HCT116 (cell line): ENCODE data around the gene KIRREL3.

Experiments used
- ELF1 ChIP-seq: IDR thresholded peaks from 2 replicates; pipeline ENCODE4 v1.6.1; 2012; ENCODE audit warnings: low read depth, borderline replicate concordance
- EZH2 ChIP-seq: fragments of 200-600 bp; sonication (generic); IDR thresholded peaks from 2 replicates; pipeline ENCODE4 v1.6.1; 2017; ENCODE audit warnings: antibody characterized with exemption, mixed run types
- EZH2phosphoT487 ChIP-seq: fragments of 200-600 bp; IDR thresholded peaks from 2 replicates; pipeline ENCODE4 v1.6.1; 2018; ENCODE audit warnings: antibody characterized with exemption, borderline replicate concordance
- POLR2A ChIP-seq: IDR thresholded peaks from 2 replicates; pipeline ENCODE4 v1.7.0; 2011; ENCODE audit warnings: borderline replicate concordance; ENCODE audit not compliant: insufficient read depth, insufficient read length; ENCODE audit errors: extremely low read depth
- POLR2AphosphoS5 ChIP-seq: IDR thresholded peaks from 2 replicates; pipeline ENCODE4 v1.6.1; 2011; ENCODE audit warnings: mild to moderate bottlenecking, low read depth, low read length, moderate library complexity
- SIN3A ChIP-seq: IDR thresholded peaks from 2 replicates; pipeline ENCODE4 v1.6.1; 2012; ENCODE audit warnings: low read depth
- SP1 ChIP-seq: IDR thresholded peaks from 2 replicates; pipeline ENCODE4 v1.6.1; 2012; ENCODE audit warnings: low read depth
- TCF7L2 ChIP-seq: IDR thresholded peaks from 2 replicates; pipeline ENCODE4 v1.7.0; 2011; ENCODE audit warnings: borderline replicate concordance, inconsistent platforms; ENCODE audit not compliant: insufficient read depth, insufficient read length; ENCODE audit errors: extremely low read depth
- TF ChIP-seq, protein P1 (sequence below), 3 experiments: fragments of 200-600 bp in 1 of 3; sonication (generic) in 1 of 3; IDR thresholded peaks in 2 of 3; conservative IDR thresholded peaks in 1 of 3; 2 replicates each; pipeline ENCODE4 v1.5.1; 2012 to 2017; ENCODE audit warnings: low read depth in 2 of 3, low read length in 2 of 3, antibody characterized with exemption in 1 of 3, borderline replicate concordance in 1 of 3, control low read depth in 1 of 3, mild to moderate bottlenecking in 1 of 3, mixed read lengths in 1 of 3, mixed run types in 1 of 3, moderate library complexity in 1 of 3; ENCODE audit not compliant: insufficient read depth in 1 of 3
- TF ChIP-seq, protein P2 (sequence below): IDR thresholded peaks from 2 replicates; pipeline ENCODE4 v1.6.1; 2012; ENCODE audit warnings: low read depth
- TF ChIP-seq, protein P3 (sequence below): IDR thresholded peaks from 2 replicates; pipeline ENCODE4 v1.6.1; 2011; ENCODE audit warnings: mild to moderate bottlenecking, low read length, moderate library complexity; ENCODE audit not compliant: insufficient replicate concordance; ENCODE audit errors: extremely low read depth

DNA sequence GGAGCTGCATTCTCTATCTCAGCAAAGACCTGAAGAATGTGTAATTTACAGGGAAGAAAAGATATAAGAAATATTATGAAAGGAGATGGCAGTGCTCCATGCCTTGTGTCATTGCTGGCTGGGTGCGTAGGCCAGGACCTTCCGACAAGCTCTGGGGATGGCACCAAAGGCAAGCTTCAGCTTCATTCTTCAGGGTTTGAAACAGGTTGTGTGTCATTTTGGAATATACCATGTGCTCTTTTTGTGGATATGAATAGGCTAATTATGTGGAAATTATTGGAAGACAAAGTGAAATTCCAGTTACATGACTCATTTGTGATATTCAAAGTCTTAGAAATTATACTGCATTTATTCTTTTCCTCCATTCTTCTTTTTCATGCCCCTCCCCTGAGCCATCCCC lies 5.7 kb upstream of the KIRREL3 start:
- TF ChIP-seq, protein P1, sequence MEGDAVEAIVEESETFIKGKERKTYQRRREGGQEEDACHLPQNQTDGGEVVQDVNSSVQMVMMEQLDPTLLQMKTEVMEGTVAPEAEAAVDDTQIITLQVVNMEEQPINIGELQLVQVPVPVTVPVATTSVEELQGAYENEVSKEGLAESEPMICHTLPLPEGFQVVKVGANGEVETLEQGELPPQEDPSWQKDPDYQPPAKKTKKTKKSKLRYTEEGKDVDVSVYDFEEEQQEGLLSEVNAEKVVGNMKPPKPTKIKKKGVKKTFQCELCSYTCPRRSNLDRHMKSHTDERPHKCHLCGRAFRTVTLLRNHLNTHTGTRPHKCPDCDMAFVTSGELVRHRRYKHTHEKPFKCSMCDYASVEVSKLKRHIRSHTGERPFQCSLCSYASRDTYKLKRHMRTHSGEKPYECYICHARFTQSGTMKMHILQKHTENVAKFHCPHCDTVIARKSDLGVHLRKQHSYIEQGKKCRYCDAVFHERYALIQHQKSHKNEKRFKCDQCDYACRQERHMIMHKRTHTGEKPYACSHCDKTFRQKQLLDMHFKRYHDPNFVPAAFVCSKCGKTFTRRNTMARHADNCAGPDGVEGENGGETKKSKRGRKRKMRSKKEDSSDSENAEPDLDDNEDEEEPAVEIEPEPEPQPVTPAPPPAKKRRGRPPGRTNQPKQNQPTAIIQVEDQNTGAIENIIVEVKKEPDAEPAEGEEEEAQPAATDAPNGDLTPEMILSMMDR (IDR thresholded peaks at IDR 0.05 in 2 of 3, conservative IDR thresholded peaks at IDR 0.05 in 1 of 3; ENCODE audit: borderline replicate concordance in 1 of 3, insufficient read depth in 1 of 3, low read depth in 2 of 3, low read length in 2 of 3) = no peak
- TF ChIP-seq EZH2 = no peak
- TF ChIP-seq, protein P2, sequence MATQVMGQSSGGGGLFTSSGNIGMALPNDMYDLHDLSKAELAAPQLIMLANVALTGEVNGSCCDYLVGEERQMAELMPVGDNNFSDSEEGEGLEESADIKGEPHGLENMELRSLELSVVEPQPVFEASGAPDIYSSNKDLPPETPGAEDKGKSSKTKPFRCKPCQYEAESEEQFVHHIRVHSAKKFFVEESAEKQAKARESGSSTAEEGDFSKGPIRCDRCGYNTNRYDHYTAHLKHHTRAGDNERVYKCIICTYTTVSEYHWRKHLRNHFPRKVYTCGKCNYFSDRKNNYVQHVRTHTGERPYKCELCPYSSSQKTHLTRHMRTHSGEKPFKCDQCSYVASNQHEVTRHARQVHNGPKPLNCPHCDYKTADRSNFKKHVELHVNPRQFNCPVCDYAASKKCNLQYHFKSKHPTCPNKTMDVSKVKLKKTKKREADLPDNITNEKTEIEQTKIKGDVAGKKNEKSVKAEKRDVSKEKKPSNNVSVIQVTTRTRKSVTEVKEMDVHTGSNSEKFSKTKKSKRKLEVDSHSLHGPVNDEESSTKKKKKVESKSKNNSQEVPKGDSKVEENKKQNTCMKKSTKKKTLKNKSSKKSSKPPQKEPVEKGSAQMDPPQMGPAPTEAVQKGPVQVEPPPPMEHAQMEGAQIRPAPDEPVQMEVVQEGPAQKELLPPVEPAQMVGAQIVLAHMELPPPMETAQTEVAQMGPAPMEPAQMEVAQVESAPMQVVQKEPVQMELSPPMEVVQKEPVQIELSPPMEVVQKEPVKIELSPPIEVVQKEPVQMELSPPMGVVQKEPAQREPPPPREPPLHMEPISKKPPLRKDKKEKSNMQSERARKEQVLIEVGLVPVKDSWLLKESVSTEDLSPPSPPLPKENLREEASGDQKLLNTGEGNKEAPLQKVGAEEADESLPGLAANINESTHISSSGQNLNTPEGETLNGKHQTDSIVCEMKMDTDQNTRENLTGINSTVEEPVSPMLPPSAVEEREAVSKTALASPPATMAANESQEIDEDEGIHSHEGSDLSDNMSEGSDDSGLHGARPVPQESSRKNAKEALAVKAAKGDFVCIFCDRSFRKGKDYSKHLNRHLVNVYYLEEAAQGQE = no peak
- TF ChIP-seq POLR2AphosphoS5 = no peak
- no peak for TF ChIP-seq TCF7L2
- TF ChIP-seq, protein P3, sequence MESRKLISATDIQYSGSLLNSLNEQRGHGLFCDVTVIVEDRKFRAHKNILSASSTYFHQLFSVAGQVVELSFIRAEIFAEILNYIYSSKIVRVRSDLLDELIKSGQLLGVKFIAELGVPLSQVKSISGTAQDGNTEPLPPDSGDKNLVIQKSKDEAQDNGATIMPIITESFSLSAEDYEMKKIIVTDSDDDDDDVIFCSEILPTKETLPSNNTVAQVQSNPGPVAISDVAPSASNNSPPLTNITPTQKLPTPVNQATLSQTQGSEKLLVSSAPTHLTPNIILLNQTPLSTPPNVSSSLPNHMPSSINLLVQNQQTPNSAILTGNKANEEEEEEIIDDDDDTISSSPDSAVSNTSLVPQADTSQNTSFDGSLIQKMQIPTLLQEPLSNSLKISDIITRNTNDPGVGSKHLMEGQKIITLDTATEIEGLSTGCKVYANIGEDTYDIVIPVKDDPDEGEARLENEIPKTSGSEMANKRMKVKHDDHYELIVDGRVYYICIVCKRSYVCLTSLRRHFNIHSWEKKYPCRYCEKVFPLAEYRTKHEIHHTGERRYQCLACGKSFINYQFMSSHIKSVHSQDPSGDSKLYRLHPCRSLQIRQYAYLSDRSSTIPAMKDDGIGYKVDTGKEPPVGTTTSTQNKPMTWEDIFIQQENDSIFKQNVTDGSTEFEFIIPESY = no peak
- no peak for TF ChIP-seq EZH2phosphoT487
- TF ChIP-seq SP1 = no peak
- TF ChIP-seq POLR2A = no peak
- no peak for TF ChIP-seq SIN3A
- TF ChIP-seq ELF1 = no peak
